H1 (cell line): Measurements from ENCODE around the gene MLEC.

Source experiments
- ASH2L ChIP-seq: fragments of 200-600, 300-600 bp; sonication (generic); IDR thresholded peaks from one replicate; pipeline ENCODE4 v1.7.1; 2017; ENCODE audit warnings: low read length
- ATF3 ChIP-seq: IDR thresholded peaks from 2 replicates; pipeline ENCODE4 v1.6.1; 2011; ENCODE audit warnings: low read depth, mild to moderate bottlenecking, low read length; ENCODE audit not compliant: insufficient read depth
- CHD2 ChIP-seq: IDR thresholded peaks from 2 replicates; pipeline ENCODE4 v1.6.1; 2012; ENCODE audit warnings: low read length, improper control_type of control experiment
- CTCF ChIP-seq, 3 experiments: IDR thresholded peaks; 1 replicate in 2 of 3; 2 replicates in 1 of 3; pipeline versions ENCODE4 v1.5.1 to v1.6.1; 2011; ENCODE audit warnings: low read length in 3 of 3, mild to moderate bottlenecking in 3 of 3, inconsistent platforms in 2 of 3, low read depth in 1 of 3, moderate library complexity in 1 of 3; ENCODE audit not compliant: insufficient read depth in 1 of 3; ENCODE audit errors: control extremely low read depth in 1 of 3
- EZH2 ChIP-seq: fragments of 200-600 bp; sonication (generic); IDR thresholded peaks from 2 replicates; pipeline ENCODE4 v1.7.1; 2012; ENCODE audit warnings: low read depth, mild to moderate bottlenecking, moderate library complexity, low read length, inconsistent platforms; ENCODE audit not compliant: severe bottlenecking
- MAX ChIP-seq: IDR thresholded peaks from 2 replicates; pipeline ENCODE4 v1.6.1; 2012; ENCODE audit warnings: inconsistent platforms
- RXRA ChIP-seq: IDR thresholded peaks from 2 replicates; pipeline ENCODE4 v1.6.1; 2011; ENCODE audit warnings: low read depth, mild to moderate bottlenecking, low read length, moderate library complexity; ENCODE audit not compliant: insufficient read depth
- TAF1 ChIP-seq: IDR thresholded peaks from 2 replicates; pipeline ENCODE4 v1.6.1; 2011; ENCODE audit warnings: mild to moderate bottlenecking, low read depth, low read length

- TF ChIP-seq CHD2 = no peak
- no peak for TF ChIP-seq EZH2
- TF ChIP-seq MAX = no peak
- TF ChIP-seq CTCF (IDR thresholded peaks at IDR 0.05; ENCODE audit: control extremely low read depth in 1 of 3, insufficient read depth in 1 of 3, low read depth in 1 of 3, low read length in 3 of 3) = no peak
- no peak for TF ChIP-seq RXRA
- no peak for TF ChIP-seq ASH2L
- TF ChIP-seq TAF1 = no peak
- TF ChIP-seq ATF3 = no peak
Measured at GRCh38 chr12:120642121-120642520, 44.8 kb upstream of the MLEC start.
